Liver (tissue), 9 donors: ENCODE data around the gene RIC1. TPM values are rescaled to one million over a fixed set of nuclear protein-coding genes. Genes with fewer than 3 reads are reported as not detected.

Experiments
- DNase-seq: peaks from one replicate; pipeline ENCODE4 v3.0.0-alpha.2; 2017; ENCODE audit warnings: low spot score
- H3K27ac ChIP-seq, 2 donors: one replicate each; pipeline ENCODE4 v1.7.0; 2013; ENCODE audit warnings: inconsistent platforms in 2 of 2, low read length in 2 of 2, control low read depth in 1 of 2, low read depth in 1 of 2, mild to moderate bottlenecking in 1 of 2
- H3K27me3 ChIP-seq, 4 donors: one replicate each; pipeline versions ENCODE4 v1.6.1 to v1.7.0; 2013; ENCODE audit warnings: low read length in 3 of 4, inconsistent platforms in 1 of 4, mild to moderate bottlenecking in 1 of 4, moderate library complexity in 1 of 4; ENCODE audit not compliant: control insufficient read depth in 4 of 4, insufficient read depth in 4 of 4
- H3K36me3 ChIP-seq, 4 donors: one replicate each; pipeline versions ENCODE4 v1.6.1 to v1.7.0; 2013; ENCODE audit warnings: low read length in 3 of 4, mild to moderate bottlenecking in 3 of 4, low read depth in 1 of 4, moderate library complexity in 1 of 4; ENCODE audit not compliant: control insufficient read depth in 4 of 4, insufficient read depth in 3 of 4
- H3K4me1 ChIP-seq, 4 donors: one replicate each; pipeline versions ENCODE4 v1.6.1 to v1.7.0; 2013; ENCODE audit warnings: low read length in 3 of 4, mild to moderate bottlenecking in 3 of 4, moderate library complexity in 1 of 4; ENCODE audit not compliant: control insufficient read depth in 4 of 4, insufficient read depth in 4 of 4
- H3K4me3 ChIP-seq, 3 donors: one replicate each; pipeline versions ENCODE4 v1.6.1 to v1.7.0; 2013; ENCODE audit warnings: low read length in 3 of 3, control low read depth in 1 of 3, low read depth in 1 of 3, mild to moderate bottlenecking in 1 of 3
- H3K9ac ChIP-seq, 2 donors: one replicate each; pipeline ENCODE4 v1.7.0; 2013; ENCODE audit warnings: low read length in 2 of 2, mild to moderate bottlenecking in 2 of 2, moderate library complexity in 2 of 2, control low read depth in 1 of 2, low read depth in 1 of 2
- H3K9me3 ChIP-seq, 4 donors: one replicate each; pipeline versions ENCODE4 v1.6.1 to v1.7.0; 2013; ENCODE audit warnings: low read length in 3 of 4; ENCODE audit not compliant: control insufficient read depth in 4 of 4
- EGR1 ChIP-seq, 2 donors: IDR thresholded peaks; 2 replicates each; pipeline ENCODE4 v1.6.1; 2016 to 2018; ENCODE audit warnings: antibody characterized with exemption in 2 of 2, low read depth in 2 of 2
- FOXA1 ChIP-seq: IDR thresholded peaks from 2 replicates; pipeline ENCODE4 v1.6.1; 2016; ENCODE audit warnings: antibody characterized with exemption
- FOXA2 ChIP-seq: IDR thresholded peaks from 2 replicates; pipeline ENCODE4 v1.6.1; 2016; ENCODE audit warnings: antibody characterized with exemption
- GABPA ChIP-seq, 2 donors: IDR thresholded peaks in 1 of 2; conservative IDR thresholded peaks in 1 of 2; 2 replicates each; pipeline ENCODE4 v1.6.1; 2016; ENCODE audit warnings: antibody characterized with exemption in 2 of 2, mild to moderate bottlenecking in 1 of 2, moderate library complexity in 1 of 2
- HNF4G ChIP-seq: IDR thresholded peaks from 2 replicates; pipeline ENCODE4 v1.6.1; 2016; ENCODE audit warnings: antibody characterized with exemption
- JUND ChIP-seq, 2 donors: IDR thresholded peaks; 2 replicates each; pipeline ENCODE4 v1.6.1; 2016; ENCODE audit warnings: antibody characterized with exemption in 2 of 2
- RAD21 ChIP-seq, 2 donors: IDR thresholded peaks; 2 replicates each; pipeline ENCODE4 v1.6.1; 2016; ENCODE audit warnings: antibody characterized with exemption in 2 of 2, mild to moderate bottlenecking in 2 of 2
- SP1 ChIP-seq: IDR thresholded peaks from 2 replicates; pipeline ENCODE4 v1.6.1; 2018; ENCODE audit warnings: antibody characterized with exemption, mild to moderate bottlenecking
- TAF1 ChIP-seq: conservative IDR thresholded peaks from 2 replicates; pipeline ENCODE4 v1.6.1; 2016; ENCODE audit warnings: antibody characterized with exemption, mild to moderate bottlenecking
- YY1 ChIP-seq: IDR thresholded peaks from 2 replicates; pipeline ENCODE4 v1.6.1; 2016; ENCODE audit warnings: antibody characterized with exemption, mild to moderate bottlenecking
- WGBS: extraction: QIAGEN DNeasy Blood & Tissue Kit; methylation state at CpG from one replicate; pipeline ENCODE4 v1.1.7; 2013; 5-methylcytosine and 5-hydroxymethylcytosine counted together
- polyA plus RNA-seq, 2 donors: library from polyadenylated mRNA; stranded (reverse) in 1 of 2; unstranded in 1 of 2; fragments of 200-250 nt in 1 of 2; fragments of >200 nt in 1 of 2; fragmentation: Nextera tagmentation in 1 of 2; extraction: Ambion mirVana in 1 of 2; gene quantifications; one replicate each; pipeline versions ENCODE4 v1.2.1 to v1.2.3, GENCODE V29; 2013 to 2015
- total RNA-seq, 2 donors: library from RNA; depleted of rRNA; stranded (reverse); fragments of >200 nt; gene quantifications; one replicate each; pipeline ENCODE4 v1.2.3, GENCODE V29; 2014
- TF ChIP-seq, protein P1 (sequence below): IDR thresholded peaks from 2 replicates; pipeline ENCODE4 v1.6.1; 2016; ENCODE audit warnings: antibody characterized with exemption, mild to moderate bottlenecking
- TF ChIP-seq, protein P2 (sequence below): IDR thresholded peaks from 2 replicates; pipeline ENCODE4 v1.6.1; 2016; ENCODE audit warnings: antibody characterized with exemption
- TF ChIP-seq, protein P3 (sequence below): IDR thresholded peaks from 2 replicates; pipeline ENCODE4 v1.6.1; 2016; ENCODE audit warnings: antibody characterized with exemption
- TF ChIP-seq, protein P4 (sequence below): fragments of 150-350 bp; IDR thresholded peaks from 2 replicates; pipeline ENCODE4 v1.5.1; 2017; ENCODE audit warnings: improper control_type of control experiment, low read depth, low read length; ENCODE audit not compliant: missing input control
- TF ChIP-seq, protein P5 (sequence below): IDR thresholded peaks from 2 replicates; pipeline ENCODE4 v1.6.1; 2016; ENCODE audit warnings: antibody characterized with exemption
- donor health status: healthy.
- donor health status: healthy.
- donor health status: healthy.
- donor health status: healthy.
- donor health status: healthy.

The RIC1 gene
- total and polyA plus RNA-seq, 4 donors, result 4.1 to 25.8 (median 9.8) TPM

DNA sequence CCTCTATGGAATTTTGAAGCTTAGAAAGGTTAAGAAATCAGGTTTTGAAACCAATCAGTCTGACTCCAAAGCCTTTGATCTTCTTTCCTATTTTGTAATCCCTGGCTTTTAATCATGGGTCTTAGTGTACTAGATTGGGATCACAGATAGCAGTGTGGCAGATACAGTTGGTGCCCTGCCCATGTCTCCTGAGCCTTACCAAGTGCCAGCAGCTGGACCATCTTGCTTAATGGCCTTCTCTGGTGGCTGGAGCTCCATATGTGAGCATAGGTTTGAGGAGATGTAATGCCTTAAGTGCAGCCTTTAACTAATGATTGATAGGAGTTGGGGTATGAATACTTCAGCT, 16.7 kb upstream of the RIC1 start:
- DNase-seq, result no peak
- TF ChIP-seq, protein P1, sequence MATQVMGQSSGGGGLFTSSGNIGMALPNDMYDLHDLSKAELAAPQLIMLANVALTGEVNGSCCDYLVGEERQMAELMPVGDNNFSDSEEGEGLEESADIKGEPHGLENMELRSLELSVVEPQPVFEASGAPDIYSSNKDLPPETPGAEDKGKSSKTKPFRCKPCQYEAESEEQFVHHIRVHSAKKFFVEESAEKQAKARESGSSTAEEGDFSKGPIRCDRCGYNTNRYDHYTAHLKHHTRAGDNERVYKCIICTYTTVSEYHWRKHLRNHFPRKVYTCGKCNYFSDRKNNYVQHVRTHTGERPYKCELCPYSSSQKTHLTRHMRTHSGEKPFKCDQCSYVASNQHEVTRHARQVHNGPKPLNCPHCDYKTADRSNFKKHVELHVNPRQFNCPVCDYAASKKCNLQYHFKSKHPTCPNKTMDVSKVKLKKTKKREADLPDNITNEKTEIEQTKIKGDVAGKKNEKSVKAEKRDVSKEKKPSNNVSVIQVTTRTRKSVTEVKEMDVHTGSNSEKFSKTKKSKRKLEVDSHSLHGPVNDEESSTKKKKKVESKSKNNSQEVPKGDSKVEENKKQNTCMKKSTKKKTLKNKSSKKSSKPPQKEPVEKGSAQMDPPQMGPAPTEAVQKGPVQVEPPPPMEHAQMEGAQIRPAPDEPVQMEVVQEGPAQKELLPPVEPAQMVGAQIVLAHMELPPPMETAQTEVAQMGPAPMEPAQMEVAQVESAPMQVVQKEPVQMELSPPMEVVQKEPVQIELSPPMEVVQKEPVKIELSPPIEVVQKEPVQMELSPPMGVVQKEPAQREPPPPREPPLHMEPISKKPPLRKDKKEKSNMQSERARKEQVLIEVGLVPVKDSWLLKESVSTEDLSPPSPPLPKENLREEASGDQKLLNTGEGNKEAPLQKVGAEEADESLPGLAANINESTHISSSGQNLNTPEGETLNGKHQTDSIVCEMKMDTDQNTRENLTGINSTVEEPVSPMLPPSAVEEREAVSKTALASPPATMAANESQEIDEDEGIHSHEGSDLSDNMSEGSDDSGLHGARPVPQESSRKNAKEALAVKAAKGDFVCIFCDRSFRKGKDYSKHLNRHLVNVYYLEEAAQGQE, result no peak
- TF ChIP-seq, protein P2, sequence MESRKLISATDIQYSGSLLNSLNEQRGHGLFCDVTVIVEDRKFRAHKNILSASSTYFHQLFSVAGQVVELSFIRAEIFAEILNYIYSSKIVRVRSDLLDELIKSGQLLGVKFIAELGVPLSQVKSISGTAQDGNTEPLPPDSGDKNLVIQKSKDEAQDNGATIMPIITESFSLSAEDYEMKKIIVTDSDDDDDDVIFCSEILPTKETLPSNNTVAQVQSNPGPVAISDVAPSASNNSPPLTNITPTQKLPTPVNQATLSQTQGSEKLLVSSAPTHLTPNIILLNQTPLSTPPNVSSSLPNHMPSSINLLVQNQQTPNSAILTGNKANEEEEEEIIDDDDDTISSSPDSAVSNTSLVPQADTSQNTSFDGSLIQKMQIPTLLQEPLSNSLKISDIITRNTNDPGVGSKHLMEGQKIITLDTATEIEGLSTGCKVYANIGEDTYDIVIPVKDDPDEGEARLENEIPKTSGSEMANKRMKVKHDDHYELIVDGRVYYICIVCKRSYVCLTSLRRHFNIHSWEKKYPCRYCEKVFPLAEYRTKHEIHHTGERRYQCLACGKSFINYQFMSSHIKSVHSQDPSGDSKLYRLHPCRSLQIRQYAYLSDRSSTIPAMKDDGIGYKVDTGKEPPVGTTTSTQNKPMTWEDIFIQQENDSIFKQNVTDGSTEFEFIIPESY, result no peak
- TF ChIP-seq, protein P3, sequence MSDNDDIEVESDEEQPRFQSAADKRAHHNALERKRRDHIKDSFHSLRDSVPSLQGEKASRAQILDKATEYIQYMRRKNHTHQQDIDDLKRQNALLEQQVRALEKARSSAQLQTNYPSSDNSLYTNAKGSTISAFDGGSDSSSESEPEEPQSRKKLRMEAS, result no peak
- TF ChIP-seq FOXA1 (no peak), RAD21 (IDR thresholded peaks at IDR 0.05) (no peak), TAF1 (no peak), SP1 (no peak), GABPA (IDR thresholded peaks at IDR 0.05 in 1 of 2, conservative IDR thresholded peaks at IDR 0.05 in 1 of 2) (no peak), JUND (IDR thresholded peaks at IDR 0.05) (no peak)
- TF ChIP-seq, protein P4, sequence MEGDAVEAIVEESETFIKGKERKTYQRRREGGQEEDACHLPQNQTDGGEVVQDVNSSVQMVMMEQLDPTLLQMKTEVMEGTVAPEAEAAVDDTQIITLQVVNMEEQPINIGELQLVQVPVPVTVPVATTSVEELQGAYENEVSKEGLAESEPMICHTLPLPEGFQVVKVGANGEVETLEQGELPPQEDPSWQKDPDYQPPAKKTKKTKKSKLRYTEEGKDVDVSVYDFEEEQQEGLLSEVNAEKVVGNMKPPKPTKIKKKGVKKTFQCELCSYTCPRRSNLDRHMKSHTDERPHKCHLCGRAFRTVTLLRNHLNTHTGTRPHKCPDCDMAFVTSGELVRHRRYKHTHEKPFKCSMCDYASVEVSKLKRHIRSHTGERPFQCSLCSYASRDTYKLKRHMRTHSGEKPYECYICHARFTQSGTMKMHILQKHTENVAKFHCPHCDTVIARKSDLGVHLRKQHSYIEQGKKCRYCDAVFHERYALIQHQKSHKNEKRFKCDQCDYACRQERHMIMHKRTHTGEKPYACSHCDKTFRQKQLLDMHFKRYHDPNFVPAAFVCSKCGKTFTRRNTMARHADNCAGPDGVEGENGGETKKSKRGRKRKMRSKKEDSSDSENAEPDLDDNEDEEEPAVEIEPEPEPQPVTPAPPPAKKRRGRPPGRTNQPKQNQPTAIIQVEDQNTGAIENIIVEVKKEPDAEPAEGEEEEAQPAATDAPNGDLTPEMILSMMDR, result no peak
- H3K4me3 ChIP-seq, result no peak overlapping the region
- peaks cover 0 to 6% (median 3%) of the 10 kb centered on the region in 4 donors for H3K4me1 ChIP-seq
- no peak overlapping the region for H3K9ac ChIP-seq
- no peaks in the 10 kb centered on the region for H3K9me3 ChIP-seq
- no peaks in the 10 kb centered on the region for H3K36me3 ChIP-seq
- H3K27me3 ChIP-seq, result no peaks in the 10 kb centered on the region
- H3K27ac ChIP-seq, result no peak overlapping the region

DNA sequence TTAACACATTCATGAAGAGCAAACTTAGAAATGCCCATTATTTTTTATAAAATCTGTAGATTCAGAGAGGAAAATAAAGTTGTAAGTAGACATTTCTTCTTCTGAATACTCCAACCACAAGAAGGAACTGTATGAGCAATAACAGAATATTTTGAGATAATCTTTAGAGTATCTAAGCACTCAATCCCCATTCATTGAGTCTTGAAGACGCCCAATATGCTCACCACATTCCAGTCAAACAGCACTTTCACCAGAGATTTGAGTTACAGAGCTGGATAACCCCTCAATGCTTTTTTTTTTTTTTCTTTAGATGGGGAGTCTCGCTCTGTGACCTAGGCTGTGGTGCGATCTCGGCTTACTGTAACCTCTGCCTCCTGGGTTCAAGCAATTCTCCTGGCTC, 14.7 kb upstream of the RIC1 start:
- no peaks in the 10 kb centered on the region for H3K27me3 ChIP-seq
- no peak overlapping the region for H3K9ac ChIP-seq
- DNase-seq, result no peak
- H3K4me3 ChIP-seq, result no peak overlapping the region
- H3K4me1 ChIP-seq, result no peaks in the 10 kb centered on the region
- TF ChIP-seq, protein P5, sequence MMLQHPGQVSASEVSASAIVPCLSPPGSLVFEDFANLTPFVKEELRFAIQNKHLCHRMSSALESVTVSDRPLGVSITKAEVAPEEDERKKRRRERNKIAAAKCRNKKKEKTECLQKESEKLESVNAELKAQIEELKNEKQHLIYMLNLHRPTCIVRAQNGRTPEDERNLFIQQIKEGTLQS, result no peak
- TF ChIP-seq HNF4G (no peak), YY1 (no peak), EGR1 (IDR thresholded peaks at IDR 0.05; ENCODE audit: low read depth in 2 of 2) (no peak), RAD21 (IDR thresholded peaks at IDR 0.05) (no peak), FOXA2 (no peak)
- TF ChIP-seq, protein P1, result no peak
- TF ChIP-seq, protein P2, result no peak
- no peaks in the 10 kb centered on the region for H3K36me3 ChIP-seq
- no peaks in the 10 kb centered on the region for H3K9me3 ChIP-seq
- WGBS, result 92% methylated on average over 4 of the region's 4 CpGs
- no peak overlapping the region for H3K27ac ChIP-seq
